ENCODE measurements around the gene KREMEN2. TPM values are rescaled to one million over a fixed set of nuclear protein-coding genes. Genes with fewer than 3 reads are reported as not detected.
"Not testable (repeated sequence)": the region's sequence is repeated elsewhere in the genome, so short reads cannot be mapped to it uniquely, and the experiment has no call there.

The KREMEN2 gene
- total RNA-seq, 1 donor from 2014 or later = not detected

DNA sequence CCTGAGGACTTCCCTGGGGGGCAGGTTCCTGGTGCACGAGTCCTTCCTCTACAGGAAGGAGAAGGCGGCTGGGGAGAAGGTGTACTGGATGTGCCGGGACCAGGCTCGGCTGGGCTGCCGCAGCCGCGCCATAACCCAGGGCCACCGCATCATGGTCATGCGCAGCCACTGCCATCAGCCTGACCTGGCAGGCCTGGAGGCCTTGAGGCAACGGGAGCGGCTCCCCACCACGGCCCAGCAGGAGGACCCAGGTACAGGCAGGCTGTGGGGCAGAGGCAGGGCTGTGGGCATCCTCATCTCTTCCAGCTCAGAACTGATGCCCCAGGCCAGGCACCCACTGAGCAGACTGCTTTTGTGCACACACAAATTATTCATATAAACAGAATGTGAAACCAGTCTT, 25.9 kb upstream of the KREMEN2 start:
- DNase-seq (ENCODE audit: low read depth, low spot score) = no peak

DNA sequence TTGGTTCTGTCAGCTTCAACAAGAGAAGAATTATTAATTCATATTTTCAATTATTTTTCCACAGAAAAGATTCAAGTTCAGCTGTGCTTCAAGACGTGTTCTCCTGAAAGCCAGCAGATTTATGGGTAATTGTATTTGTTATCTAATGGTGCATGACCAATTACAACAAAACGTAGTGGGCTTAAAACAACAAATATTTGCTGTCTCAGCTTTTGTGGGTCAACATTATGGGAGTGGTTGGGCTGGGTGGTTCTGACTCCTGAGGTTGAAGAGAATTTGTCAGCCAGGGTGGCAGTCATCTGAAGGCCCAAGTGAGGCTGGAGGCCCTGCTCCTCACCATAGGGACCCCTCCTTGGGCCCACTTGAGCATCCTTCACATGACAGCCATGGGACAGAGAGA, 24.1 kb upstream of the KREMEN2 start:
- DNase-seq (ENCODE audit: low read depth, low spot score) = no peak

DNA sequence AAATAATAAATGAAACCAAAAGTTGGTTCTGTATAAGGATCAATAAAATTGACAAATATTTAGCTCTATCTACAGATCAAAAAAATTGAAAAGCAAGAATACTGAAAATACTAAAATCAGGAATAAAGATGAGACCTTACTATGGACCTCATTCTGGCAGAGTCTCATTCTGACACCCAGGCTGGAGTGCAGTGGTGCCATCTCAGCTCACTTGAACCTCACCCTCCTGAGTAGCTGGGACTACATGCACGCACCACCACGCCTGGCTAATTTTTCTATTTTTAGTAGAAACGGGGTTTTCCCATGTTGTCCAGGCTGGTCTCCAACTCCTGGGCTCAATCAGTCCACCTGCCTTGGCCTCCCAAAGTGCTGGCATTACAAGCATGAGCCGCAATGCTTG, 22.0 kb upstream of the KREMEN2 start:
- no peak for DNase-seq (ENCODE audit: low read depth, low spot score)

DNA sequence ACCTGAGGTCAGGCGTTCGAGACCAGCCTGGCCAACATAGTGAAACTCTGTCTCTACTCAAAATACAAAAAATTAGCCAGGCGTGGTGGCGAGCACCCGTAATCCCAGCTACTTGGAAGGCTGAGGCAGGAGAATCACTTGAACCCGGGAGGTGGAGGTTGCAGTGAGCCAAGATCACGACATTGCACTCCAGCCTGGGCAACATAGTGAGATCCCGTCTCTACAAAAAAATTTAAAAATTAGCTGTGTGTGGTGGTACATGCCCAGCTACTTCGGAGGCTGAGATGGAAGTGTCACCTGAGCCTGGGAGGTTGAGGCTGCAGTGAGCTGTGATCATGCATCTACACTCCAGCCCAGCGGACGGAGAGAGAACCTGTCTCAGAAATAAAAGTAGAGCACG, 20.4 kb upstream of the KREMEN2 start:
- DNase-seq (ENCODE audit: low read depth, low spot score) = not testable (repeated sequence)

DNA sequence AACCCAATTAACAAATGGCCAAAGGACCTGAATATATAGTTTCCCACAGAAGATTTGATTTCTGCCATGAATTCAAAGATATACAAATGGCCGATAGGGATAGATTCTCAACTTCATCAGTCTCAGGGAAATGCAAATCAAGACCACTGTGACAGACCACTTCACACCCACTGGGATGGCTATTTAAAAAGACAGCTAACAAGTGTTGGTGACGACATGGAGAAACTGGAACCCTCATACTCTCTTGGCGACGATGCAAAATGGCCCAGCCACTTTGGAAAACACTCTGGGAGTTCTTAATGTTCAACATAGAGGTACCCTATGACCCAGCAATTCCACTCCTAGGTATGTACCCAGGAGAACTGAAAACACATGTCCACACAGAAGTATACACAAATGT, 17.4 kb upstream of the KREMEN2 start:
- no peak for DNase-seq (ENCODE audit: low read depth, low spot score)

DNA sequence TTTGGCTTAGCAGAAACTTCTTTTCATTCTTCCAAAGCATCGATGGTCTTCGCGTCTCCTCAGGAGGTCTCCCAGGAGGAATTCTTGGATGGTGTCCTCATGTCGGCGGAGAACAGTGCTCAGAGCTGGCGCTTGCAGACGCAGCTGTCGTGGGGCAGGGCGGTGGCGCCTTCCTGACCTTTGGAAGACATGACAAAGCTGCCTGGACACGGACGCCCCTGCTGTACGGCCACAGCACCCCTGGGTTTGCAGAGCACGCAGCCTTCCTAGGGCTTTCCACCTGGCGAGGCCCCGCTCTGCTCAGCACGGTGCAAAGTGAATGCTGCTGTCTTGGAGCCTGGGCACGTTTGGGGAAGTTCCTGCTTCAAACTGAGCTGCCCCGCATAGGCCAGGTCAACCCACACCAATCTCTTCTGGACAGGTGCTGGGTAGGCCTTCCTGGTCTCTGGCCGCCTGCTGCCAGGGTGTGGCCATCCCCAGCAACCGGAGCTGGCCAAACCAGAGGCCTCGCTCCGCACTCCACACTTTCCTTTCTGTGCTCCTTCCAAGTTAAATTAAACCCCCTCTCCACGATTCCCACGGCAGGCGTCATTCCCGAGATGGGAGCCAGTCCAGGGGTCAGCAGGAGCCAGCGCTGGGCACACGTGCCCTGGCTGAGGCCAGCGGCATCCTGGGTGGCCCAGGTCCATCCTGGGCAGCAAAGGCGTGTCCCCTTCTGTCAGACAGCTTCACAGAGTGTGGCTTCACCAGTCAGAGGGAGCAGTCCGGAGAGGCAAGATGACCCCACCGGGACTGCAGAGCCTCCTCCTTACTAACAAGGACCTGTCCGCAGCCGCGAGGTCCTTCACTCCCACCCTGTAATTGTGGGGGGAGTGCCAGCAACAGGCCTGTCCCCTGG, 15.0 kb upstream of the KREMEN2 start:
- no peak for DNase-seq (ENCODE audit: low read depth, low spot score)

DNA sequence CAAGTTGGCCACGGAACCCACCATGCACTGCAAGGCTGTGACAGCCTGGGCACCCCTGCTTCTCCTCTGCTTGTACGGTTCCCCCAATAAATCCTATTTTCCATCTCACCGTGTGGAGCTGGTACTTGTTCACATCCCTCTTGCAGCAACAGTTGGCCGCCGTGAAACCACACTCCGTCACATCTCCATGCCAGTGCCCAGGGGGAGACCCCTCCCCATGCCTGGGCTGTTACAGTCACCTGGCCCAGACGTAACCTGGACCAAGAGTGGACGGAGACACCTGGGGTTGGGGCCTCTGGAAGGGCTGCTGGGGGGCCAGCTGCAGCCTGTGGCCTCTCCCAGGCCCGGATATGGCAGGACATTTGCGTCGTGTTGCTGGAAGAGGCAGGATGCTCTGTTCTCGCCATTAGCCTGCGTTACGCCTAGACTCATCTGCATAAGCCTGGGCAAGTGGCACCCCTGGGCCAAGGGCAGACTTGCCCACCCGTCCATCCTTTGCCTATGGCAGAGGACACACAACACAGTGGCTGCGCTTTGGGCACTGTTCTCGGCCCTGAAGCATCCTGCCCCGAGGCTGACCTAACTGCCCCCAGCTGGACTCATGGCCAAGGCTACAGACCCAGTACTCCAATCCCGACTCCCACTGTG, 14.2 kb upstream of the KREMEN2 start:
- DNase-seq (ENCODE audit: low read depth, low spot score) = no peak

DNA sequence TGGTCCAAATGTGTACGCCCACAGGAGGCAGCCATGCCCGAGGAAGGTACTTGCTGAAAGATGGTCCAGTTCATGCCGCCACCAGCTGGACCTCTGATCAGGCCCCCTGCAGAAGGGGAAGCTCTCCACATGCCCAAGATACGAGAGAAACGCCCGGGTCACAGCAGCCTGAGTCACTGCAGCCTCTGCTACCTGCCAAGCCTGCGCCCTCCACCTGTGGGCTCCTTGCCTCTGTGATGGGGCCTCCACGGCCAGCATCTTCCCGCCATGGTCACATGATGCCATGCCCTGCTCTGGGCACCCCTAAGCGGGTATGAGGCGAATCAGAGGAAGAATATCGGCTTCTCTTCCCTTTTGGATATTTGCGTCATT, 13.7 kb upstream of the KREMEN2 start:
- no peak for DNase-seq (ENCODE audit: low read depth, low spot score)

DNA sequence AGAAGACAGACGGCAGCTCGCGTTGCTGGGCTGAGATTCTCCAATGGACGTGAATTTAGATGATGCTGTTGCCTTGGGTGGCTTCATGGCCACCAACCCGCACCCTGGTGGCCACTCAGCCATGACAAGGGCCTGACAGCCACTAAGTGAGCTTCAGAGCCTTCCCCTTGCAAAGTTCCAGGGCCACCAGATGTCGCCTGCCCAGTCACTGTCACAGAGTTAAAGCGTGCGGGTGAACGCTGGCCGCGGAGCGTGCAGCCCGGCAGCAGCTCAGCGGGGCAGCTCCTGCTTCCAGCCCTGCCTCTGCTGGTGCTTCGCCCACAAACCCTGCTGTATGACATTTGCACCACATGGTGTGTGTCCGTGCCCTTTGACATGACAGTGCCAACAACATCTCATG, 13.3 kb upstream of the KREMEN2 start:
- DNase-seq (ENCODE audit: low read depth, low spot score) = no peak

DNA sequence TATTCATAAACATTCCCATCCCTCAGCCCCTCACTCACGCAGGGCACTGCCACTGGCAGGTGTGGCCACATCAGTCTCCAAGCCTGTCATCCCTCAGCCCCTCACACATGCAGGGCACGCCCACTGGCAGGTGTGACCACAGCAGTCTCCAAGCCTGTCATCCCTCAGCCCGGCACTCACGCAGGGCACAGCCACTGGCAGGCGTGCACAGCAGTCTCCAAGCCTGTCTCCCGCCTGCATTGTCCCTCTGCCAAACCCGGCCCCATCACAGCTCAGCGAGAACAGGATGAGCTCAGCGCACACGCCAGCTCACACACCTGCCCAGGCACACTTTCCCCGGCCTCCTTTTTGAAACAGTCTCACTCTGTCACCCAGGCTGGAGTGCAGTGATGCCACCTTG, 11.4 kb upstream of the KREMEN2 start:
- no peak for DNase-seq (ENCODE audit: low read depth, low spot score)

DNA sequence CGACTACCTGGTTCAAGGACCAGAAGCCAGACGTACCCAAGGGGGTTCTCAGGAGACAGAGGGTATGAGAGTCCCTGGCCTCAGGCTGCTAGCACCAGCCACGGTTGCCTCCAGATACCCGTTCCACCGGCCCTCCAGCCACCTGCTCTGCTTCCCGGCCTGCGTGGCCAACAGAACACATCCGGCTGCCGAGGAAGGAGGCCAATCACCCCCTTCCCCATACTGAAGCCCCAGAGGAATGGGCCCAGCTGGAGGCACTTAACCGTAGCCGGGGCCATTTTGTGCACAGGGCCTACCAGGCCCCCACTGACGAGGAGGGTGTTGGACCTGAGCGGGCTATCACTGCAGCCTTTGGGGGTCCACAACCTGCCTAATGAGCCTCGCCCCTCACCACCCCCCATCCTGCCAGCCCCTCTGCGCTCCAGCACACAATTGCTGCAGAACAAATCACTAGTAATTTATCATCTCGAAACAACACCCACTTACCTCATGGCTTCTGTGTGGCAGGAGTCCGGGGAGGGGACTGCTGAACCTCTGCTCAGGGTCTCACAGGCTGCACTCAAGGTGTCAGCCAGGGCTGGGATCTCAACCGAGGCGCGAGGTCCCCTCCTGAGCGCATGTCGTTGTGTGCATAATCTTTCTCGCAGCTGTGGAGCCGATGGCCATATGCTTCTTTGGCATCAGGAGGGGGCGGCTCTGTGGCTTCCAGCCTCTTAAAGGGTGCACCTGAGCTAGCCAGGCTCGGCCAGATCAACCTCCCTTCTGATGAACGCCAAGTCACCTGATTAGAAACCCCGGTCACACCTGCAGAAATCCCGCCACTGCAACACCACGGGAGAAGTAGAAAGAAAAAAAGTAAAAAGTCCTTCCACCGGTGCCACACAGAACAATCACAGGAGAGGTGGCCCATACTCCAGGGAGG, 10.1 kb upstream of the KREMEN2 start:
- DNase-seq (ENCODE audit: low read depth, low spot score) = no peak

DNA sequence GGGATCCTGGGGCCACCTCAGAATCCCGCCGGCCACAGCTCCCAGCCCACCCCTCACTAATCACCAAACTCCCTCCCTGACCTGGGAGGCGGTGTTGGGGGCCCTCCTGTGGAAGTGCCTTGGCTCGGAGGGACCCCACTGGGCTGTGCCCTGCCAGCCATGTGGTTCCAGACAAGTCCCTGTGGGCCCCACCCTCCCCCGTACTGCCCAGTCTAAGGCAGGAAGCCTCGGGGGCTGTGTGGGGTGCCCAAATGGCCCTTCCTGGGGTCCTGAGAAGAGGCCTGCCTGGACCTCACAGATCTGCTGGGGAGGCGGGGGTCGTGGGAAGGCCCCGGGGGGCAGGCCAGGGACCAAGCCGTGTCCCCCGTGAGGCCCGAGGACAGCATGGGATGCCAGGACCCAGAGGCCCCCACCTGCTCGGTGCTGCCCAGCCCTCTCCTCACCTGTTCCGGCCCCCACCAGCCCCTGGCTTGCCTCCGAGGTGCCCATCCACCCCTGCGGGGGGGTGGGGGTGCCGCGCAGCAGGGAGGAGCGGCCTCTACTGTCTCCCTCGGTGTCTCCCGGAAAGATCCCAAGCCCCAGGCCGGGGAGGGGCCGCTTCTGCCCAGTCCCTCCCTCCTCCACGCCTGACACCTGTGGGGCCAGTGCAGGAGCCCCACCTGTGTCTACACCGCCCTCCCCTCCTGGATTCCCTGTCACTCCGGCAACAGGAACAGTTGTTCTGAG, 9.3 kb upstream of the KREMEN2 start:
- DNase-seq (ENCODE audit: low read depth, low spot score) = no peak

DNA sequence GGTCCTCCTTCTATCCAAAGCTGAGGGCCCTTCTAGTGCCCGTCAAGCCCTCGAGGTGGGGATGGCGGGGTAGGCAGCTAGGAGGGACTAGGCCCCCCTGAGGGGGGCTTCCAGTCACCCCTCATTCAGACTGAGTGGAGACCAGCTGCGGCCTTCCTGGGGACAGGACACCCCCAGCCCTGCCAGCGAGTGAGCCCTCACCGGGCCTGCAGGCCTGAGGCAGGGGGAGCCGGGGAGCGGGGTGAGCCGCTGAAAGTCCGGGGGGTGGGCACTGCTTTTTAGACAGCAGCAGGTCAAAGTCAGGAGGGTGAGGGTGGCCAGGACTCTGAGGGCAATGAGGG, 8.7 kb upstream of the KREMEN2 start:
- no peak for DNase-seq (ENCODE audit: low read depth, low spot score)

DNA sequence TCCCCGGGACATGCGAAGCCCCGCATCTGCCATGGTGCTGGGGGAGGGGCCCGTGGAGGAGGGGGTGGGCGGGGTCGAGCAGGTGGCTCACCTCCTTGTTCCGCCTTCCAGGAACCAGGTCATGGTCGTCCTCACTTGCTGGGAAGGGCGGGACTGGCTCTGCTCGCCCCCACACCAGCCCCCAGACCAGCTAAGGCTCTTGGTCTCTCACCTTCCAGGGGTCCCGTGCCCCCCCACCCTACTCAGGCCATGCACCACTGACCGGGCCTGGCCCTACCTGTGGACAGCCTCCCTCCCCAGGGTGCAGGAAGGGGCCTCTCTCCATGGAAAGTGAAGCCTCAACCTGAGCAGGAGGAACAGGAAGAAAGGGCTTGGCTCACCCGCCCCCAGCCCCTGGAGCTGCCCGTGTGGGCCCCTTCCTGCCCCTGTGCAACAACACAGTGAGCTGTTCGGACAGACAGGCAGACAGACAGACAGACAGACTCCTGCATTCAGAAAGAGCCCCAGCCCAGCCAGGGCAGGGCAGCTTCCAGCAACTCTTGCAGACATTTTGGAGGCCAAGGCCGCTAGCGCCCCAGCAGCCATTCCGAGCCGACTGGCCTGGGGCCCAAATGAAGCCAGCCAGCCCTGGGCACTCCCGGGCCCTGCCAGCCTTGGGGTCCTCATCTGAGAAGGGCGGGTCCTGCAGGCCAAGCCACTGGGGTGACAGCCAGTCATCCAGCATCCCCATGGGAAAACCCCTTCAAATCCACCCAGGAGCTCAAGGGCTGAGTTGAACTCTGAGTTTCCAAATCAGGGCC, 8.1 kb upstream of the KREMEN2 start:
- no peak for DNase-seq (ENCODE audit: low read depth, low spot score)

DNA sequence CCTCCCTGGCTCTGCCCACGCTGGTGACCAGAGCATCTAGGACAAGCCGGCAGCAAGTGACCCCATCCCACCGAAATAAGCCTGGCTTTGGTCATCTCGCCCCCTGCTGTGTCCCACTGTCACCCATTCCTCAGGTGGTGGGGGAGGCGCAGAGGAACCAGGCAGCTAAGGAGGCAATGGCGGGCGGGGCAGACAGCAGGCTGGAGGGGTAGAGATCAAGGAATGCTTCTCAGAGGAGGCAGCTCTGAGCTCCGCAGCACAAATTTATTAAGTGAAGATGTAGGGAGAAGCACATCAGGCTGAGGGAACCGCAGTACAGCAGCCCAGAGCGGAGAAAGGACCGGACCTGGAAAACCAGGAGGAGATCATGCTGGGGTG, 7.5 kb upstream of the KREMEN2 start:
- no peak for DNase-seq (ENCODE audit: low read depth, low spot score)

DNA sequence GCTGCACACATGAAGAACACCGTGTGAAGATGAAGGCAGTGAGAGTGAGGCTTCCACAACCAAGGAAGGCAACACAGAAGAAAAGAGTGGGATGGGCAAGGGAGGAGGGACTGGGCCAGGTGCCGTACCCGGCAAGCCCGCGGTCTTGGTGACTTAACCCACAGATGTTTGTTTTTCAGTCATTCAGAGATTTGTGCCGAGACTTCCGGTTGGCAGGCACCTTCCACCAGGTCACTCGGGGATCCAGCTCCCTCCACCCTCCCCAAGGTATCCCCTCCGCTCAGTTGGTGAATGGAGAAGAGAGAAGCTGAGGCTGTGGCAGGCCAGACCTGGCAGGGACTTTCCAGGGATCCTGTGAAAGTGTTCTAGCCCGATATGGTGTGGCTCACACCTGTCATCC, 4.9 kb upstream of the KREMEN2 start:
- DNase-seq (ENCODE audit: low read depth, low spot score) = no peak

DNA sequence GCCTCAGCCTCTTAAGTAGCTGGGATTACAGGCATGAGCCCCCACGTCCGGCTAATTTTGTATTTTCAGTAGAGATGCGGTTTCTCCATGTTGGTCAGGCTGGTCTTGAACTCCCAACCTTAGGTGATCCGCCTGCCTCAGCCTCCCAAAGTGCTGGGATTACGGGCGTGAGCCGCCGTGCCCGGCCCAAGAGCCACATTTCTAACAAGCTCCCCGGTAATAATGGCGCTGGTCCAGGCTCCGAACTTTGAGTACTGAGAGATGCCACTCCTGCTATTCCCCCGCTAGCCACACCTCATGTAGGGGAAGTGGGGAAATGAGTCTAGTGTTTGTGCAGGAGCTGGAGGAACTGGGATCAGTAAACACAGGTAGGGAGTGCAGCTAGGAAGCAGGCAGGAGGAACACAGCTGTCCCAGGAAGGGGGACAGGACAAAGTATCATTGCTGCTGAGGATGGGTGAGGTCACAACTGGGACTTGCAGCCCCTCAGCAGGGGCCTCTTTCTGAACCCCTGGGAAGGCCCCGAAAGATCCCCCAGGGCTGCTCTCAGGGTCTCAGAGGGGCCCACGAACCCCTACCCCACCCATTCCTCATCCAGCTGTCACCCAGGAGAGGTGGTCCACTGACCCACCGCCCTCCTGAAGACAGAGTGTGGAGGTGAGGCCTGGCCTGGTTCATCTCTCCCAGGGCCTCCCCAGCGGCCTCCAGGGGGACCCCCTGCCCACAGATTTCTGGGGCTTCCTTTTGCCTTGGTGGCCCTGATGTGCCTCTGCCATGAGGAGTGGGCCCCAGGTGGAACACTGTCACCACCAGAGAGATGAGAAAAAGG, 3.7 kb upstream of the KREMEN2 start:
- DNase-seq (ENCODE audit: low read depth, low spot score) = no peak

DNA sequence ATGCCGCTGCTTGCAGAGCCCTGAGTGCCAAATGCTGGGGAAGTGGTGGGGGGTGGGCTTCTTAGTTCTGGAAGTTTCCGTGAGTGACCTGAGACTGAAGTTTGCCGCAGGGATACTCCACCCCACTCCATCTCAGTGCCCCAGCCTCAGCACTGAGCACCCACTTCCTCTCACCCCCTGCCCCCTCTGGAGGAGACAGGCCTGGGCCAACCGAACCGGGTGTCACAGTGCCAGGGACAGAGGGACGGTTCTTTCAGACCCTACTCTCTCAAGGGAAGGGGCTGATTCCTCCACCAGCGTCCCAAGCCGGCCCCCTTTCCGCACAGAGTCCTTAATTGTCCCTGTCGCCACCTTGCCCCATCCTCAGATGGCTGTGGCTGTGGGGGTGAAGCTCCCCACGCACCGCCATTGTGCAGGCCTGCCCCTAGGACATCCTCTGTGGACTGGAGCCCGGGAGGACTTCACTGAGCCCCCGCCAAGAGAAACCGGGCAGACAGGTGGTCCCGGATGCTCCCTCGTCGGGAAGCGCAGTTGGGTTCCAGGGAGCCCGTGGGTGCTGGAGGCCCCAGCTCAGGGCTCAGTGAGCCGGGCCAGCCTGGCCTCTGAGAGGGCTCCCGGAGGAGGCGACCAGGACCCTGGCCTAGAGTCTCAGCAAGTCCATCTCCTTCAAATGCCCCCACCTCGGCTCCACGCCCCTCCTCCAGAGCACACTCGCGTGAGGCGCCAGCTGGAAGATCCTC, 1.6 kb upstream of the KREMEN2 start:
- DNase-seq (ENCODE audit: low read depth, low spot score) = no peak

DNA sequence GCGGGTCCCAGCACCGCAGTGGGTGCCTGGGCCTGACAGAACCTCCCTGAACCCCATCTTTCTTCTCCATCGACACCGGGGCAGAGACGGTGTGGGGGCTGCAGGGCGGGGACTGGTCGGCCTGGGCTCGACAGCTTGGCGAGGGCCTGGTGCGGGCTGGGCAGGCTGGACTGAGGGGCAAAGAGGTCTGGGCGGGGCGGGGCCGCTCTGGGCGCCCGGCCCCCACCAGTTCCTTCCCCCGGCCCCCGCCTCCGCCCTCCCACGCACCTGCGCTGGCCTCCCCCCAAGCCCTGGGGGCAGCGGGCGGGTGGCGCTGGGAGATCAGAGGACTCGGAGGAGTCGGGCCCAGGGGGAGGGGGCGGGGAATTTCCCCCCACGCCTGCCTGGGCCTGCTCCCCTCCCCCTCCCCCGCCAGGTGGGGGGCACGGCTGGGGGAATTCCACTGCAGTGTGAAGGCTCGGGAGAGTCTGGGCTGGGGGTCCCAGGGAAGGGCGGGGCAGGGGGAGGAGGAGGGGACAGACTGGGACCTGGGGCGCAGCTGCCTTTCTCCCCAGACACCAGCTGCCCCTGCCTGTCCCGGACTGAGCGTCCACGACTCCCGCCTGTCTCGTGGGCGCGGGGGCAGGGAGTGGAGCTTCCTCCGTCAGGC, 877 bp upstream of the KREMEN2 start:
- no peak for DNase-seq (ENCODE audit: low read depth, low spot score)
